ENCODE measurements around the gene RBMS3.
"Not testable (repeated sequence)": the region's sequence is repeated elsewhere in the genome, so short reads cannot be mapped to it uniquely, and the experiment has no call there.

Gene RBMS3
- 0.48 to 0.83 reads per million in 2 experiments for total RNA-seq

DNA sequence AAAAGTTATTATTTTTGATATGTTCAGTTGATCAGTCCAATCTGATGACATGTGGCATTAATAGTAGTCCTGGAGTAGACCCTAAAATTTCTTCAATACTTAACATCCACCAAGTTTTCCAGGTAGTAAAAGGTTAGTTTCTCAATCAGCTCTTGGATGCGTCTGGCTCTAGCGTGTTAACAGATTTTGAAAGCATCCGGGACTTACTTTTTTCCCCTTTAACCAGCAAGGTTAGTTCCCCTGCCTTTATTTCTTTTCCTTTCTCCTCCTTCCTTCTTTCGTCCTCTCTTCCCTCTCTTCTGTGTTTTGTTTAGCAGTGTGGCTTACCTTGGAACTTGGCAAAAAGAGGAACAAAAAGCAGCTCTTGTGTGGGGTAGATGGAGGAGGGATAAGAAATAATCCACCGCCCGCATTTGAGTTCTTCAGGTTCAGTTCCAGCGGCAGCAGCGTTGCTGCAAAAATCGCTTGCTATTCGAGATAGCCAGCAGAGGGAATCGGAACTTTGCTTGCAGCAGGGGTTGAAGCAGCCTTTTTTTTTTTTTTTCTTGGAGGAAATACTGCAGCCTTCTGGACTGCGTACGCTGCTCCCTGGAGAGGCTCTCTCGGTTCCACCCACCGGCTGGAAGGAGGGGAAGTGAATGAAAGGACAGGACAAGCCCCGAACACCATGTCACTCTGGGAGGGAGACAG is at the start of gene RBMS3:
RBMS3 (plus strand) TSS at position 668 of the 690 bp plus-strand sequence.
- no peak for DNase-seq (ENCODE audit: low read depth)

DNA sequence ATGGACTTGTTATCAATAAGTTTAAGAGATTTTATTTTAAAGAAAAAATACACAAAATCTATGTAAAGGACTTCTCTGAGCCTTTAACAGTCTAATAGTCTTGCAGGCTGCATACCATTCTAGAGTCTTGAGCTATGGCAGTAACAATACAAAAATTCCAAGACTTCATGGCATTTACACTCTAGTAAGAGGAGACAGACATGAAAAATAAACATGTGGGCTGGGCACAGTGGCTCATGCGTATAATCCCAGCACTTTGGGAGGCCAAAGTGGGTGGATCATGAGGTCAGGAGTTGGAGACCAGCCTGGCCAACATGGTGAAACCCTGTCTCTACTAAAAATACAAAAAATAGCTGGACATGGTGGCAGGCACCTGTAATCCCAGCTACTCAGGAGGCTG is 47.7 kb upstream of the RBMS3 start:
- DNase-seq (ENCODE audit: low read depth) = not testable (repeated sequence)

DNA sequence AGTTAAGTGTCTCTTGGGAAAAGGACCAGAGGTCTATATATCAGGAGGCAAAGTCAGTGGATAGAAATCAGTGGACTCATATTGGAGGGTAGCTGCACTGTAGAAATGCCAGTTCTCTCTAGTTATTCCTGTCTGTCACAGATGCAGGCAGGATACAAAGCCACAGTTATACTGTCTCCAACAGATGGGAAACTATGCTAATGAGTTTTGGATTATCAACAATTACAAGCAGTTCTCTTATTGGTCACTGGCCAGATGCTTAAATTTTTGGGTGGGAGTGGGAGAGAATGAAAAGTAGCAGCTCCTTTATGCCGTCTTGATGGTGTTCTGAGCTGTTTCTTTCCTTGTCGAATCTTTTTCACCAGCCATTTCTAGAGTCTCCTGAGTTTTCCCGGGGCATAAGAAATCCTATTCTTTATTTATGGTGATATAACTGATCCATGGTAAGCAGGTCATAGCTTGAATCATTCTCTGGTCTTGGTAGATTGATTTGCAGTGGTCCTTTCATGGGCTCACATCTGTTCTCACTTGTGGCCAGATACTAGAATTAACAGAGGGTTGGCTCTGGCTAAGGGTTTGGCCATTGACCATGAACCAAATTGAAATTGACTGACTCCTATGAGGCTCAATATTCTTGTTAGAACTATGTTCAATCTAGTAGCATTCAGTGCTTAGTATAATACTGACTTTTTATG is 44.6 kb upstream of the RBMS3 start:
- DNase-seq (ENCODE audit: low read depth) = no peak

DNA sequence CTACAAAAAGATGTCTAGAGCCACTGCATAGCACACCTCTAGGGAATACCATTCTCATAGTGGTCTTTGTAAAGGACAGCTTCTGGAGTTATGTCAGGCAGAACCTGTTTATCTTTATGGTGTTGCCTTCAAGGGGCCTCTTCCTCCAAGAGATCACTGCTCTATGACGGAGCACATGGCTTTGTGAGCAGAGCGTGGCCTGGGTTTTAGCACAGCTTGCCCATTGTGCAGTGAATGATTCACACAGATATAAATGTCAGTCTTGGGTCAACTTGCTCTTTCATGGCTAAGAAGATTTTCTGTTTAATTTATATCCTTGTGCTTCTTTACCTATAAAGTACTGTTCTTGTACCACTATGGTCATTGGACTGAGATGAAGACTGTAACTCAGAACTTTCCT is 41.5 kb upstream of the RBMS3 start:
- DNase-seq (ENCODE audit: low read depth) = no peak

DNA sequence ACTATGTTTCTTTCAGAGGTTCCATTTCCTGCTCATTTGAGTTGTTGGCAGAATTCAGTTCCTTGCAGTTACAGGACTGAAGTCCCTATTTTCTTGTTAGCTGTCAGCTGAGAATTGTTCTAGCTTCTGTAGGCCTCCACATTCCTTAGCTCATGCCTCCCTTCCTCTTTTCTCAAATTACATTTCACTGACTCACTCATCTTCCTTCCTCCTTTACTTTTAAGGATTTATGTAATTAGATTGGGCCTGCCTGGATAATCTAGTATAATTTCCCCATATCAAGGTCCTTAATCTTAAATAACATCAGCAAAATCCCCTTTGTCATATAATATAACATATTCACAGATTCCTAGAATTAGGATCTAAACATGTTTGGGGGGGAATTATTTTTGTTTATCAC is 40.6 kb upstream of the RBMS3 start:
- no peak for DNase-seq (ENCODE audit: low read depth)

DNA sequence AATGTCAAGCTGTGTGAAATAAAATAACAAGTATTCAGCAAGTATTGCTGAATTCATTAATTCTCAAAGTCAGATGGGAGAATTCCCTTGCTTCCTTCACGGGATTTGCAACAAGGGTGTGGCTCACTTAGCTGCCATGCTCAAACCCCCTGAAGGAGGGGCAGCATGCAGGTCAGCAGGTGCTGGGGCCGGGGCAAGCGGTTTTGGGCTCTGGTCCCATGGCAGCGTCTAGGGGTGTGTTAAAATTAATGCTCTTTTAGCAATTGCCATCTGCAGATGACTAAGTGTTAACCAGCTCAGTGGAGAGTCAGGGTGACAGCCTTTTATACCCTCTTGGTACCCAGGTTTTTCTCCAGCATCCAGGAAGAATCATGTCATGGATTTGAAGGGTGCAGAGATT is 40.0 kb upstream of the RBMS3 start:
- DNase-seq (ENCODE audit: low read depth) = no peak

DNA sequence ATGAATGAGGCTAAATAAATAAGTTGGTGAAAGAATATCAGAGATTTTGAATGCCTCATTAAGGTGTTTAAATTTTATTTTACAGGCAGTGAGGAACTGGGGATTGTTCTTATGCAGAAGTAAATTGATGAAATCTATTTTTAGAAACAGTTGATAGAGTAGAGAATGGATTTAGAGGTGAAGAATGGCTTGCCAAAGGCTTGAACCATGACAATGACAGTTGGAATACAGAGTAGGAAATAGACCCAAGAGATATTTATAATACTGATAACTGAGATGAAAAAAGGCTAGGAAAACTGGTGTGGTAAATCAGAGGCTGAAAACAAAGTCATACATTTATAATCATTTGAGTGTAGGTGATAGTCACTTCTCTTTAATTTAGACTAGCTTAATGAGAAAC is 39.0 kb upstream of the RBMS3 start:
- DNase-seq (ENCODE audit: low read depth) = no peak

DNA sequence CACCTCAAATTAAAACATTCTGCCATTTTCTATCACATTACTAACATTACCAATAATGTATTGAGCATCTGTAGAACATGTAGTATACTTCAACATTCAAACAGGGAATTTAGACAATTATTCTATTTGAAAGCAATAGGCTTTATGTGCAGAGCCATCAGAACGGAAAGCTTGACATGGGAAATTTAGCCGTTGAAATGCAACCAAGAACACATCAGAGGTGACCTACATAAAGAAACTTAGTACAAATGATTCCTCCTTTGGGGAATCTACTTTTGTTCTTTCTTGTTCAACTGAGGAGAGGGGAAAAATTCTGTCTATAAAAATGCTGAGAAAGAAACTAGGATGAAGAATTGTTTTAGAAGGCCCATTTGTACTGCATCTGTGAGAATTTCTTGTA is 38.6 kb upstream of the RBMS3 start:
- no peak for DNase-seq (ENCODE audit: low read depth)

DNA sequence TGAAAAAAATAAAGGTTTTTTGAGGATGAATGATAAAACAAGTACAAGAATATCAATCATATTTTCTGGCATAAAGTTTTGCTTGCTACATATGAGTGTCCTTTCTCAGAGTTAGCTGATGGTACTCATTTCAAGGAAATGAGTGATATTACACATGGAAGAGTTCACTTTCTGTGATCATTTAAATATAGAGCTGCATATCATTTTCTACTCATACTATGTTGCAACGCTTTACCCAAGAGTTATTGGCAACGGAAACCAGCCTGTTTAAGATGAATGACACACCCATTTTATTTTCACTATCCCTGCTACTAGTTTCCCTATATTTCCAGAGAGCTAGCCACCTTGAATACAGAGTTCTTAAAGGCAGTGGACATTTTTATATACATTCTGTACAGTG is 35.4 kb upstream of the RBMS3 start:
- no peak for DNase-seq (ENCODE audit: low read depth)

DNA sequence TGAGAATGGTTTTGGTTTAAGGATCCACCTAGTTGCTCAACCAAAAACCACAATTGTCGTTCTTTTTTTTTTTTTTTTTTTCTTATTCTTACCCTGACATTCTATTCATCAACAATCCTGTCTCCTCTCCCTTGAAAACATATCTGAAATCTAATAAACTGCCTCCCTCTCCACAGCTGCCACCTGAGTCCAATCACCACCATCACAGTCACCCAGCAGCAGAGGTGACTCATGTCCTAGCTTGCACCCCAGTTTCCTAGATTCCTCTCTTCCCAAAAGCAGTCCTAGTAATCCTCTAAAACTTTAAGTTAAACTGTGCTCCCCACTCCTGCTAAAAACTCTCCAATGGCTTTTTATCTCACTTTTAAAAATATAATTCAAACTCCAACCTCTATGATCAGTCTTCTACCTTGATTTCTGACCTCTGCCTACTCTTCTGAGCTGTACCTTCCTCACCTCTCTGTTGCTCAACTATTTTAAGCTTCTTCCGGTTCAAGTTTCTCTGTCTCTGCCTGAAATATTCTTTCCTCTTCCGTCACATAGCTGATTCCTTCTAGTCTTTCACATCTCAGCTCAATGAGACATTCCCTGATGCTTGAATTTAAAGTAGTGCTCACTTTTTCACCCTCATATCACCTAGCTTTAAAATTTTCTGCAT is 33.7 kb upstream of the RBMS3 start:
- no peak for DNase-seq (ENCODE audit: low read depth)

DNA sequence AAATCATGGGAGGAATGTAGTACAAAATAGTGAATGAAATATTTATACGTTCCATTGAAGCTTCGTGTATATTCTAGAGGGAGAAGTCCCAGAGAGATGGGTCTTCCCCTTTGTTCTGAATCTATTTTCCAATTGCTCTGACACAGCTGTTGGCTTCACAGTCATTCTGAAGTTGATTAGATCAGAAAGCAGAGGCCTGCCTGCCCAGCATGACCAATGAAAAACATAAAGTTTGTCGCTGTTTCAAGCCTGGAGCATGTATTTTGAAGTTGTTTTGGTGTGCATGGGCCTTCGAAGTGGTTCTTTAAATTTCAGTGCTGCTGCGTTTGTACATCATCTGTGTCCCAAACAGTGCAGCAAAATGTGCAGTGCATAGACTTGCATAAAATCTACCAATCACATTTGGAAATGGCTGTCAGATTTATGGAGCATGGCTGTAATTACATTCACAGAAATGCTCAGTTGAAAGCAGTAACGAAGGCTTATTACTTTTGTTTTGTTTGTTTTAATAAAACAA is 31.0 kb upstream of the RBMS3 start:
- DNase-seq (ENCODE audit: low read depth) = no peak

DNA sequence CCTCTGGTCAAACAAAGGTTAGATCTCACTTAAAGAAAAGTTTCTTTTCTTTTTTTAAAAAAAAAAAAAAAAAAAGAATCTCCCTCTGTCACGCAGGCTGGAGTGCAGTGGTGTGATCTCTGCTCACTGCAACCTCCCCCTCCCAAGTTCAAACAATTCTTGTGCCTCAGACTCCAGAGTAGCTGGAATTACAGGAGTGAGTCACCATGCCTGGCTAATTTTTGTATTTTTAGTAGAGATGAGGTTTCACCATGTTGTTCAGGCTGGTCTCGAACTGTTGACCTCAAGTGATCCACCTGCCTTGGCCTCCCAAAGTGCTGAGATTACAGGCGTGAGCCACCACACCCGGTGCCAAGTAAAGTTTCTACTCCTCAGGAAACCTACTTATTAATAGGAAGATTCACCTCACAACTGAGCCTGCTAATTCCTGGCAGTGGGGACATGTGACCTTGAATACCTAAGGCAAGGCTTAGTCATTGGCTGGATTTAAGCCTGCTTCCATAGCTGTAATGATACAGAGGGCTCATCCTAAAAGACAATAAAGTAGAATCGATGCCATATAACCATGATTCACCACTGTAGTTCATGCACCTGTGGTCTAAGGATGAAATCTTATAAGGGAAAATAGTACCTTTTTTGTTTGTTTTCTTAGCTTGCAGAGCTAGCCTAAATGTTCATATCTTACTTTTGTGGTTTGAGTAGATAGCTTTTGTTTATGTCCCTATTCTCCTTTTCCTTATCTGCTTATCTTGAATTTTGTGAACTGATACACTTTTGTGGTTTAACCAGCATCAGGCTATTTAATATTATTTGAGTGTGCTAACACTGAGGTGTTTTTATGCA is 24.8 kb upstream of the RBMS3 start:
- DNase-seq (ENCODE audit: low read depth) = no peak

DNA sequence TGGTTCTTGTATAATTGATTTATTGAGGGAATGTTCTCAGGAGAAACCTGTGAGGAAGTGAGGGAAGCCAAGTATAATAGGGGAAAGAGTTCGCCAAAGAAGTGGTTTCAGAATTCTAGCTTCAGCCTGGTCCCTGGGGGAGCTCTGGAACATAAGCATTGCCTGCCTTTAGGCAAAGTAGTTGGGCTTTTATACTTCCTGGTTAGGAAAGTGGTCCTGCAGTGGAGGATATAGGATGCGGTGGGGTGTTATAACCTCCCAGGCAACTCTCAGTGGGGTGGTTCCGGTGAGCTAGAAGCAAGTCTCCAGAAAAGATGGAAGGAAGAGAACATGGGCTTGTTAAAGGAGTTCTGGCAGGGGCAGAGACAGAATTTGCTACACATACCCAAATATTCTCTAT is 22.7 kb upstream of the RBMS3 start:
- DNase-seq (ENCODE audit: low read depth) = no peak

DNA sequence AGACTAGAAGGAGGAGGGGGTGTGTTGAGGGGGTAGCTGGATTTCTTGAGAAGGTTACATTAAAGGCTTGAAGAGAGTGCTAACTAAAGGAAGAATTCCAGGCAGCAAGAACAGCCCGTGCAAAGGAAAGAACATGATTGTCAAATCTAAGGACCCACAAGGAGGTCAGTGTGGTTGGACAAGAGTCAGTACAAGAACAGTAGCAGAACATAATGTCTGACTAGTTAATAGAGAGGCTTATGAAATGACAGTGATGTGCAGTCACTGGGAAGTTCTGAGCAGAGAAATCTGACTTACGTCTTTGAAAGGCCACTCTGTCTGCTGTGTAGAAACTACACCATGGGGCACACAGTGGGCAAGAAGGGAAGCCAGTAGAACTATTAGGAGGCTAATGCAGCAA is 19.8 kb upstream of the RBMS3 start:
- no peak for DNase-seq (ENCODE audit: low read depth)

DNA sequence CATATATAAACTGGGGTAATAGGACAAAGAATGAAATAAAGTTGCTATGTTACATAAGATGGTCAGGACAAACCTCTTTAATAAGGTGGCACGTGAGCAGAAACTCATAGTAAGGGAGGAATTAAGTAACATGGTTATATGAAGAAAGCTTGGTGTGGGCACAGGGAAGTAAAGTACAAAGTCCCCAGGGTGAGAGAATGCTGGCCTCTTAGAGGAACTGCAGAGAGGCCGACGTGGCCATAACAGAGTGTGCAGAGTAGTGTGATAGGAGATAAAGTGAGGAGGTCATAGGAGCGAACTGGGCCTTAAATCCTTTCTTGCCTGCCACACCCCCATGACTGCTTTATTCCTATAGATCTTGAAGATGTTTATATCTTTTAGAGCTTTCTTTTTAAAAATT is 17.4 kb upstream of the RBMS3 start:
- no peak for DNase-seq (ENCODE audit: low read depth)

DNA sequence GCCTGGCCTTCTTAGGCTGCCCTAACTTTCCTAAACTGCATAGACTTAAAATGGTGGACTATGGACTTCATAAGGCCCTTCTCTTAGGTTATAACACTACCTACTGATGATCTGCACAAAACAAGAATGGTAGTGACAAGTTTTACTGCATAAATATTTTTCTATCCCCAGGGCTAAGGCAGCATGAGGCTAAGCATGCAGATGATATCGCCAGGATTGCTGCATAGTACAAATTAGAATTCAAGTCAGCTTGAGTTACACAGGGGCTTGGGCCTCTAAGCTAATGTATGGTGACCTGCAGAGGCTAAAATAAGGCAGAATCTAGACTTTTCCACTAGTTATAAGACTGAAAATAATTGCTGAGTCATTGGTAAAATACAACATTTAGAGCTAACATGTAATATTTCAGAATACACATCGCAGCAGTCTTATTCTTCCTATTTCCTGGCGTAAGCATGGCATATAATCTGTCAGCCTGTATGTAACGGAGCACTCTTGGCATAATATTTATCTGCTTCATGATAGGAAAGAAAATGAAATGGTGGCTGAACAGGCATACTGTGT is 15.3 kb upstream of the RBMS3 start:
- DNase-seq (ENCODE audit: low read depth) = no peak

DNA sequence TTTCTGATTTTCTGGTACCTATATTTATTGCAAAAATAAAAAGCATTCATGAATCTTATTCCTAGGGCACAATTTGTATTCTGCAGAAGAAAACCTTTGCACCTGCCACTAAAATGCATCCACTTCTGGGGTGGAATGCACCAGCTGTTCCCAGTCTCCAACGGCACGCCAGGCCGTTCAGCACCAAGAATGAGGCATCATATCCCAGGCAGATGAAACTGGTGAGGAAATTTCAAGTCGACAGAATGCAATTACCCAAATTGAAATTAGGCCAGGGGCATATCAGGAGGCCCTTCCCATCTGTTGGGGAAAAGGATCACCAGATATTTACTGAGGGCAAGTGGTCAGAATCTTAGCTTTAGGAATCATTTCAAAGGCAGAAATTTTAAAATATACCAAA is 13.6 kb upstream of the RBMS3 start:
- no peak for DNase-seq (ENCODE audit: low read depth)

DNA sequence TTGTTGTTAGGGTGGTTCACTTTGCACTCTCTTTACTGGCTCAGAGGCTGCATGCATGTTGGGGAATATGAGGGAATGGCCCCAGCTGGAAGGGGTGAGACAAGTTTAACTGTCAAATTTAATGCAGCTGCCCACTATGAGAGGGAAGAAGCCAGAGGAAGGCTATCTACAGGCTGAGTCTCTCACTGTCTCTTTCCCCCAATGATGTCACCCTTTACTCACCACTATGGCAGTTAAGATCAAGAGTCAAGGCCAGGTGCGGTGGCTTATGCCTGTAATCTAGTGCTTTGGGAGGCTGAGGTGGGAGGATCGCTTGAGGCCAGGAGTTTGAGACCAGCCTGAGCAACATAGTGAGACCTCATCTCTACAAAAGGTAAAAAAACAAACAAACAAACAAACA is 12.2 kb upstream of the RBMS3 start:
- no peak for DNase-seq (ENCODE audit: low read depth)

DNA sequence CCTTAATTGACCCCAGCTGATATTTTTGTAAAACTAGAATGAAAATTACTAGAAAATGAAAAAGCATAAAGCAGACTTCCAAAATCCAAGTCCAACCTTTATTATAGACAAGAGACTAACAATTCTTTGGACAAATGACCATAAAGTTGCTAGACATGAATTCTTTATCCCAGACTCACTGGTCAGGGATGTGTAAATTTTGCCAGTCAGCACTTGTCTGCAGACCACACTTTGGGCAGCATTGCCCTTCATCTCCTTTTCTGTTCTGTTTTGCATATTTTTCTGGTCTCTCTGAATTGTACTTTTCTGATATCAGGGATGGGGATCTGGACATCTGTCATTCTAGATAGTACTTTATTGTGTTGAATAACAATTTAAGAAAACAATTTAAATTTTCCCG is 10.1 kb upstream of the RBMS3 start:
- DNase-seq (ENCODE audit: low read depth) = no peak

DNA sequence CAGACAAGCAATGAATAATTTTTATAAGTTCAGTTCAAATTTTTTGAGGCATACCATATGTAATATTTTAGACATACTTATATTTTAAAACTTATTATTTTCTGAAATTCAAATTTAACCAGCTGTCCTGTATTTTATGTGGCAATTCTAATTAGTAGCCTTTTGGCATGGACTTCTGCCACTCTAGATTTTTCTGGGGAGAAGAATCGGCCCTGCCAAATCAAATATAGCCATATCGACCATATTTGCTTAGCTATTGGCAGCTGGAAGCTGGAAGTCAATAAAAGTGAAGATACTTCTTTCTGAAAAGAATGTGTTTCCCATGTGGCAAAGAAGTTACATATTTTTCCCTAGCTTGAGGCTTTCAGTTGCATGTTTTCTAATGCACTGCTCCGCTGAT is 9.4 kb upstream of the RBMS3 start:
- DNase-seq (ENCODE audit: low read depth) = no peak

DNA sequence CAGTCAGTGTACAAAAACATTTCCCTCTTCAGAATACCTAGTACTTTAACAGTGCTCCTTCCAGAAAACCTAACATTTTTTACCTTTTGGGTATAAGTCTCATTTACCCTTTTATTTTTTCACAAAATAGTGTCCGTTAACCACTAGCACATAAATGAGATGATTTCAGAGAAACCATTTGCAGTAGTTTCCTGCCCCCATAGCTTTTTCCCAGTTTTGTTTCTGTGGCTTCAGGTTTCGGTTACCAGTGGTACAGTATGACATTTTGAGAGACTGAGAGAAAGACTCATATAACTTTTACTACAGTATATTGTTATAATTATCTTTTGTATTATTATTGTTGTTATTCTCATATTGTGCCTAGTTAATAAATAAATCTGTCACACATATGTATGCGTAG is 6.2 kb upstream of the RBMS3 start:
- DNase-seq (ENCODE audit: low read depth) = no peak

DNA sequence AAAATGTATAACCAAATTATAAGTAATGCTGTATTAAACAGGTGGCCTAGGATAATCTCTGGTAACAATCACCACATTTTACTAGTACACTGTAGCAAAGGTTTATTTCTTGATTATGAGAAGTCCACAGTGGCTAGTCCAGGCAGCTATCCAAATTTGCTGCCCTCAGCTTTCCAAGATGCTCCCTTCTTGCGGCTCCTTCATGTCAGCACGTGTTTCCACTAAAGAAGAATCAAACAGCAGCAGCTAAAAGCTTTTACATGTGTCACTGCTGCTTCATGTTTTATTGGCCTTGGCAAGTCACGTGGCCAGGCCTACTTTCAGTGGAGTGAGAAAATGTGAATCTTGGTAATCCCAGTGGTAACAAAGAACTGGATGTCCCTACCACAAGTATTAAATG is 5.6 kb upstream of the RBMS3 start:
- no peak for DNase-seq (ENCODE audit: low read depth)

Measured in T follicular helper cell (primary cell).